ENCODE results near the gene BAAT.

The BAAT gene

GRCh38 chr9:101372327-101373118 is 12.3 kb downstream of the BAAT start:
- no peak for TF ChIP-seq CTCF (IDR thresholded peaks at IDR 0.05; ENCODE audit: unreplicated experiment in 3 of 3)
- H3K9me3 Mint-ChIP-seq, result peaks cover 11% of the 10 kb centered on the region
- H3K27ac Mint-ChIP-seq, result peak overlapping the region; percentile 38 to 64 (median 49)
- peaks cover 20% of the 10 kb centered on the region for H3K4me1 Mint-ChIP-seq
- no peaks in the 10 kb centered on the region for H3K36me3 Mint-ChIP-seq (ENCODE audit: low read depth)
- no peaks in the 10 kb centered on the region for H3K27me3 Mint-ChIP-seq (ENCODE audit: low read depth)
- H3K4me3 Mint-ChIP-seq, result no peak overlapping the region

GRCh38 chr9:101371813-101372212 is 13.0 kb downstream of the BAAT start:
- H3K9me3 Mint-ChIP-seq, result peaks cover 5% of the 10 kb centered on the region
- no peaks in the 10 kb centered on the region for H3K36me3 Mint-ChIP-seq (ENCODE audit: low read depth)
- no peak overlapping the region for H3K4me3 Mint-ChIP-seq
- H3K27me3 Mint-ChIP-seq (ENCODE audit: low read depth), result no peaks in the 10 kb centered on the region
- no peak overlapping the region for H3K27ac Mint-ChIP-seq
- no peak for TF ChIP-seq CTCF (IDR thresholded peaks at IDR 0.05; ENCODE audit: unreplicated experiment in 3 of 3)
- H3K4me1 Mint-ChIP-seq, result peaks cover 20% of the 10 kb centered on the region

- no peaks in the 10 kb centered on the region for H3K9me3 Mint-ChIP-seq
- no peaks in the 10 kb centered on the region for H3K27me3 Mint-ChIP-seq (ENCODE audit: low read depth)
- no peak for TF ChIP-seq CTCF (IDR thresholded peaks at IDR 0.05; ENCODE audit: unreplicated experiment in 3 of 3)
- no peak overlapping the region for H3K4me3 Mint-ChIP-seq
- H3K36me3 Mint-ChIP-seq (ENCODE audit: low read depth), result no peaks in the 10 kb centered on the region
- no peak overlapping the region for H3K27ac Mint-ChIP-seq
- H3K4me1 Mint-ChIP-seq, result peaks cover 18% of the 10 kb centered on the region
Measured at GRCh38 chr9:101369884-101370531, 14.8 kb downstream of the BAAT start.

GRCh38 chr9:101369286-101369685 is 15.5 kb downstream of the BAAT start:
- peaks cover 18% of the 10 kb centered on the region for H3K4me1 Mint-ChIP-seq
- no peaks in the 10 kb centered on the region for H3K36me3 Mint-ChIP-seq (ENCODE audit: low read depth)
- no peaks in the 10 kb centered on the region for H3K9me3 Mint-ChIP-seq
- no peak overlapping the region for H3K27ac Mint-ChIP-seq
- TF ChIP-seq CTCF (IDR thresholded peaks at IDR 0.05; ENCODE audit: unreplicated experiment in 3 of 3), result no peak
- no peak overlapping the region for H3K4me3 Mint-ChIP-seq
- no peaks in the 10 kb centered on the region for H3K27me3 Mint-ChIP-seq (ENCODE audit: low read depth)

- Mint-ChIP-seq H3K27ac (no peak overlapping the region), H3K4me3 (no peak overlapping the region), H3K36me3 (ENCODE audit: low read depth) (no peaks in the 10 kb centered on the region), H3K27me3 (ENCODE audit: low read depth) (no peaks in the 10 kb centered on the region), H3K9me3 (no peaks in the 10 kb centered on the region), H3K4me1 (peaks cover 7% of the 10 kb centered on the region)
- no peak for TF ChIP-seq CTCF (IDR thresholded peaks at IDR 0.05; ENCODE audit: unreplicated experiment in 3 of 3)
Measured at GRCh38 chr9:101367323-101367722, 17.5 kb downstream of the BAAT start.
